Right lobe of liver (tissue), 4 donors: ENCODE data around the gene MAPK14.

Experiments
- POLR2A ChIP-seq: fragments of 450-650 bp; IDR thresholded peaks from one replicate; pipeline ENCODE4 v1.6.1; 2017; ENCODE audit warnings: antibody characterized with exemption, mild to moderate bottlenecking
- TF ChIP-seq, protein P1 (sequence below), 4 donors: fragments of 200-600 bp in 3 of 4; fragments of 450-650 bp in 1 of 4; IDR thresholded peaks; one replicate each; pipeline versions ENCODE4 v1.5.1 to v1.8.0; 2016 to 2022; ENCODE audit warnings: antibody characterized with exemption in 4 of 4, mild to moderate bottlenecking in 2 of 4
- donor health status: DM: no; HTN: no; CAD: no.
- donor health status: DM: no; HTN: no; CAD: no.
- donor health status: DM: no; HTN: yes; CAD: no.

DNA sequence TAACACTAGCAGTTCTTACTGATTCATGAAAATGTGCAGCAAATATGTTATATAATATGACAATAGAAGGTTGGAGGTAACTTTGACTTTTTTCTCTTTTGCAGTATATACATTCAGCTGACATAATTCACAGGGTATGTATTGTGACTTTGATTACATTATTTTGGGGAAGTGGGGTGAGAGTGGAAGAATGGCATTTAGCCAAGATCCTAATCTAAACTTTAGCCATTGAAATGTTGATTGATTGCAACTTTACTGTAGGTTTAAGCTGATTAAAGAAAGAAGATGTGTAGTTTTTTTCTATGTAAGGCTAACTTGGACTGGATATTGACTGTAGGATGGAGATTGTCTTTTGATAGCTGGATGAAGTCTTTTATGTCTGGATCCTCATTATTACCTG, 46.0 kb downstream of the MAPK14 start:
- TF ChIP-seq, protein P1, sequence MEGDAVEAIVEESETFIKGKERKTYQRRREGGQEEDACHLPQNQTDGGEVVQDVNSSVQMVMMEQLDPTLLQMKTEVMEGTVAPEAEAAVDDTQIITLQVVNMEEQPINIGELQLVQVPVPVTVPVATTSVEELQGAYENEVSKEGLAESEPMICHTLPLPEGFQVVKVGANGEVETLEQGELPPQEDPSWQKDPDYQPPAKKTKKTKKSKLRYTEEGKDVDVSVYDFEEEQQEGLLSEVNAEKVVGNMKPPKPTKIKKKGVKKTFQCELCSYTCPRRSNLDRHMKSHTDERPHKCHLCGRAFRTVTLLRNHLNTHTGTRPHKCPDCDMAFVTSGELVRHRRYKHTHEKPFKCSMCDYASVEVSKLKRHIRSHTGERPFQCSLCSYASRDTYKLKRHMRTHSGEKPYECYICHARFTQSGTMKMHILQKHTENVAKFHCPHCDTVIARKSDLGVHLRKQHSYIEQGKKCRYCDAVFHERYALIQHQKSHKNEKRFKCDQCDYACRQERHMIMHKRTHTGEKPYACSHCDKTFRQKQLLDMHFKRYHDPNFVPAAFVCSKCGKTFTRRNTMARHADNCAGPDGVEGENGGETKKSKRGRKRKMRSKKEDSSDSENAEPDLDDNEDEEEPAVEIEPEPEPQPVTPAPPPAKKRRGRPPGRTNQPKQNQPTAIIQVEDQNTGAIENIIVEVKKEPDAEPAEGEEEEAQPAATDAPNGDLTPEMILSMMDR (IDR thresholded peaks at IDR 0.05), result no peak
- TF ChIP-seq POLR2A, result no peak
